ENCODE measurements around the gene SDS.

Gene SDS

GRCh38 chr12:113384778-113385177 is 18.9 kb downstream of the SDS start:
- no peak overlapping the region for H3K4me2 ChIP-seq (ENCODE audit: insufficient read depth, low read length, poor library complexity, severe bottlenecking)
- H3K4ac ChIP-seq (ENCODE audit: low read length), result no peak overlapping the region
- H3K23ac ChIP-seq (ENCODE audit: low read depth, low read length, poor library complexity), result no peak overlapping the region
- H3K14ac ChIP-seq (ENCODE audit: low read length), result no peak overlapping the region
- peaks cover 6 to 12% of the 10 kb centered on the region in 2 donors for H3K4me1 ChIP-seq (ENCODE audit: control insufficient read depth in 2 of 2, insufficient read depth in 1 of 2, low read depth in 1 of 2, low read length in 2 of 2)
- no peaks in the 10 kb centered on the region for H3K79me1 ChIP-seq (ENCODE audit: low read depth, low read length)
- no CpG with 5 or more reads among the region's 14 CpGs for WGBS, 2 donors (ENCODE audit: extremely low coverage in 2 of 2, insufficient read length in 2 of 2, insufficient replicate concordance in 1 of 2)
- no peaks in the 10 kb centered on the region for H3K9me3 ChIP-seq (replicated peaks in 1 of 2; ENCODE audit: control insufficient read depth in 2 of 2, insufficient read depth in 1 of 2, low read depth in 1 of 2, low read length in 2 of 2)
- DNase-seq (ENCODE audit: low spot score), result no peak
- H2BK12ac ChIP-seq (ENCODE audit: low read length), result no peak overlapping the region
- no peak overlapping the region for H4K8ac ChIP-seq (ENCODE audit: low read depth, low read length)
- H3K9ac ChIP-seq (ENCODE audit: low read depth, low read length, poor library complexity), result no peak overlapping the region
- no peak overlapping the region for H4K91ac ChIP-seq (ENCODE audit: low read depth, low read length, poor library complexity)
- H3K27me3 ChIP-seq (ENCODE audit: control insufficient read depth in 3 of 3, insufficient read depth in 3 of 3, low read depth in 1 of 3, low read length in 3 of 3), result no peaks in the 10 kb centered on the region
- H3K18ac ChIP-seq (ENCODE audit: low read length), result no peak overlapping the region
- no peak overlapping the region for H3K27ac ChIP-seq (replicated peaks; ENCODE audit: low read length)
- H2BK15ac ChIP-seq (ENCODE audit: low read length), result no peak overlapping the region
- H3K36me3 ChIP-seq (replicated peaks in 1 of 2; ENCODE audit: control insufficient read depth in 2 of 2, insufficient read depth in 2 of 2, low read length in 2 of 2), result peaks cover 9 to 43% of the 10 kb centered on the region in 2 donors
- no peak overlapping the region for H2AK5ac ChIP-seq (ENCODE audit: low read depth, low read length)
- no peak overlapping the region for H2BK120ac ChIP-seq (ENCODE audit: low read depth, low read length)
- H3K4me3 ChIP-seq (ENCODE audit: low read length in 2 of 2), result no peak overlapping the region
- H2AFZ ChIP-seq (ENCODE audit: low read length), result no peak overlapping the region
- no peak overlapping the region for H2BK5ac ChIP-seq (ENCODE audit: low read length)

DNA sequence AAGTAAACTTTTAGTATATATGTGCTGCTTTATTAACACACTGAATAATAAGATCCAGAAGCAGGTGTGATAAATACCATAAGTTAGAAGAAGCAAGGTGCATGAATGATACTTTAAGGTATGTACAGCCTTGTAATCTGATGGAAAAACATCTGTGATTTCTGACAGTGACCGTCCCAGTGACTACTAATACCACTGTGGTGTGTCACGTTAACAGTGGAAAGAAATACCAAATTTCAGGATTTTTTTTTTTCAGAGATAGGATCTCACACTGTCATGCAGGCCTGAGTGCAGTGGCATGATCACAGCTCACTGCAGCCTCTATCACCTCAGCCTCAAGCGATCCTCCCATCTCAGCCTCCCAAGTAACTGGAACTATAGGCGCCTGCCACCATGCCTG is 21.5 kb downstream of the SDS start:
- Histone ChIP-seq H2AK5ac (ENCODE audit: low read depth, low read length) (no peak overlapping the region), H3K4ac (ENCODE audit: low read length) (no peak overlapping the region), H2BK120ac (ENCODE audit: low read depth, low read length) (no peak overlapping the region), H4K8ac (ENCODE audit: low read depth, low read length) (no peak overlapping the region), H3K14ac (ENCODE audit: low read length) (no peak overlapping the region), H3K4me2 (ENCODE audit: insufficient read depth, low read length, poor library complexity, severe bottlenecking) (no peak overlapping the region), H3K9ac (ENCODE audit: low read depth, low read length, poor library complexity) (no peak overlapping the region), H3K9me3 (replicated peaks in 1 of 2; ENCODE audit: control insufficient read depth in 2 of 2, insufficient read depth in 1 of 2, low read depth in 1 of 2, low read length in 2 of 2) (no peaks in the 10 kb centered on the region), H3K4me3 (ENCODE audit: low read length in 2 of 2) (no peak overlapping the region), H3K18ac (ENCODE audit: low read length) (no peak overlapping the region), H3K23ac (ENCODE audit: low read depth, low read length, poor library complexity) (no peak overlapping the region), H3K79me1 (ENCODE audit: low read depth, low read length) (no peaks in the 10 kb centered on the region), H3K27ac (replicated peaks; ENCODE audit: low read length) (no peak overlapping the region), H3K4me1 (ENCODE audit: control insufficient read depth in 2 of 2, insufficient read depth in 1 of 2, low read depth in 1 of 2, low read length in 2 of 2) (peaks cover 6 to 12% of the 10 kb centered on the region in 2 donors), H4K91ac (ENCODE audit: low read depth, low read length, poor library complexity) (no peak overlapping the region), H3K36me3 (replicated peaks in 1 of 2; ENCODE audit: control insufficient read depth in 2 of 2, insufficient read depth in 2 of 2, low read length in 2 of 2) (peaks cover 7 to 43% of the 10 kb centered on the region in 2 donors), H2BK5ac (ENCODE audit: low read length) (no peak overlapping the region), H2AFZ (ENCODE audit: low read length) (no peak overlapping the region), H2BK15ac (ENCODE audit: low read length) (no peak overlapping the region), H3K27me3 (ENCODE audit: control insufficient read depth in 3 of 3, insufficient read depth in 3 of 3, low read depth in 1 of 3, low read length in 3 of 3) (no peaks in the 10 kb centered on the region), H2BK12ac (ENCODE audit: low read length) (no peak overlapping the region)
- WGBS, 2 donors (ENCODE audit: extremely low coverage in 2 of 2, insufficient read length in 2 of 2, insufficient replicate concordance in 1 of 2), result no CpG with 5 or more reads among the region's 4 CpGs
- no peak for DNase-seq (ENCODE audit: low spot score)

GRCh38 chr12:113381220-113381619 is 22.5 kb downstream of the SDS start:
- no peak overlapping the region for H4K8ac ChIP-seq (ENCODE audit: low read depth, low read length)

GRCh38 chr12:113378291-113378690 is 25.4 kb downstream of the SDS start:
- no peak overlapping the region for H3K18ac ChIP-seq (ENCODE audit: low read length)
- H2BK12ac ChIP-seq (ENCODE audit: low read length), result no peak overlapping the region
- DNase-seq (ENCODE audit: low spot score), result no peak
- H3K36me3 ChIP-seq (replicated peaks in 1 of 2; ENCODE audit: control insufficient read depth in 2 of 2, insufficient read depth in 2 of 2, low read length in 2 of 2), result peaks cover 12 to 53% of the 10 kb centered on the region in 2 donors
- H4K91ac ChIP-seq (ENCODE audit: low read depth, low read length, poor library complexity), result no peak overlapping the region
- no peak overlapping the region for H2BK5ac ChIP-seq (ENCODE audit: low read length)
- H3K14ac ChIP-seq (ENCODE audit: low read length), result no peak overlapping the region
- no peaks in the 10 kb centered on the region for H3K79me1 ChIP-seq (ENCODE audit: low read depth, low read length)
- no peak overlapping the region for H3K4ac ChIP-seq (ENCODE audit: low read length)
- H2AK5ac ChIP-seq (ENCODE audit: low read depth, low read length), result no peak overlapping the region
- H2BK15ac ChIP-seq (ENCODE audit: low read length), result no peak overlapping the region
- WGBS, 2 donors (ENCODE audit: extremely low coverage in 2 of 2, insufficient read length in 2 of 2, insufficient replicate concordance in 1 of 2), result no CpG with 5 or more reads among the region's 3 CpGs
- H3K4me2 ChIP-seq (ENCODE audit: insufficient read depth, low read length, poor library complexity, severe bottlenecking), result no peak overlapping the region
- H3K27ac ChIP-seq (replicated peaks; ENCODE audit: low read length), result no peak overlapping the region
- peaks cover 0 to 2% of the 10 kb centered on the region in 2 donors for H3K9me3 ChIP-seq (replicated peaks in 1 of 2; ENCODE audit: control insufficient read depth in 2 of 2, insufficient read depth in 1 of 2, low read depth in 1 of 2, low read length in 2 of 2)
- no peaks in the 10 kb centered on the region for H3K27me3 ChIP-seq (ENCODE audit: control insufficient read depth in 3 of 3, insufficient read depth in 3 of 3, low read depth in 1 of 3, low read length in 3 of 3)
- no peak overlapping the region for H2BK120ac ChIP-seq (ENCODE audit: low read depth, low read length)
- no peak overlapping the region for H3K23ac ChIP-seq (ENCODE audit: low read depth, low read length, poor library complexity)
- peaks cover 6 to 12% of the 10 kb centered on the region in 2 donors for H3K4me1 ChIP-seq (ENCODE audit: control insufficient read depth in 2 of 2, insufficient read depth in 1 of 2, low read depth in 1 of 2, low read length in 2 of 2)
- H2AFZ ChIP-seq (ENCODE audit: low read length), result no peak overlapping the region
- H3K4me3 ChIP-seq (ENCODE audit: low read length in 2 of 2), result no peak overlapping the region
- no peak overlapping the region for H4K8ac ChIP-seq (ENCODE audit: low read depth, low read length)
- no peak overlapping the region for H3K9ac ChIP-seq (ENCODE audit: low read depth, low read length, poor library complexity)

More at GRCh38 chr12:113381220-113381619, 22.5 kb downstream of the SDS start:
- Histone ChIP-seq H2BK120ac (ENCODE audit: low read depth, low read length) (no peak overlapping the region), H3K79me1 (ENCODE audit: low read depth, low read length) (no peaks in the 10 kb centered on the region), H3K18ac (ENCODE audit: low read length) (no peak overlapping the region), H3K23ac (ENCODE audit: low read depth, low read length, poor library complexity) (no peak overlapping the region), H2BK5ac (ENCODE audit: low read length) (no peak overlapping the region), H2AFZ (ENCODE audit: low read length) (peak overlapping the region; percentile 42), H3K9me3 (replicated peaks in 1 of 2; ENCODE audit: control insufficient read depth in 2 of 2, insufficient read depth in 1 of 2, low read depth in 1 of 2, low read length in 2 of 2) (no peaks in the 10 kb centered on the region), H3K14ac (ENCODE audit: low read length) (no peak overlapping the region), H3K4me1 (ENCODE audit: control insufficient read depth in 2 of 2, insufficient read depth in 1 of 2, low read depth in 1 of 2, low read length in 2 of 2) (peaks cover 6 to 12% of the 10 kb centered on the region in 2 donors), H3K27me3 (ENCODE audit: control insufficient read depth in 3 of 3, insufficient read depth in 3 of 3, low read depth in 1 of 3, low read length in 3 of 3) (no peaks in the 10 kb centered on the region), H2BK12ac (ENCODE audit: low read length) (no peak overlapping the region), H3K9ac (ENCODE audit: low read depth, low read length, poor library complexity) (no peak overlapping the region), H3K4me2 (ENCODE audit: insufficient read depth, low read length, poor library complexity, severe bottlenecking) (no peak overlapping the region), H2AK5ac (ENCODE audit: low read depth, low read length) (peak overlapping the region; percentile 90), H4K91ac (ENCODE audit: low read depth, low read length, poor library complexity) (no peak overlapping the region), H2BK15ac (ENCODE audit: low read length) (no peak overlapping the region), H3K4me3 (ENCODE audit: low read length in 2 of 2) (no peak overlapping the region), H3K36me3 (replicated peaks in 1 of 2; ENCODE audit: control insufficient read depth in 2 of 2, insufficient read depth in 2 of 2, low read length in 2 of 2) (peaks cover 7 to 46% of the 10 kb centered on the region in 2 donors), H3K27ac (replicated peaks; ENCODE audit: low read length) (no peak overlapping the region), H3K4ac (ENCODE audit: low read length) (no peak overlapping the region)
- WGBS, 2 donors (ENCODE audit: extremely low coverage in 2 of 2, insufficient read length in 2 of 2, insufficient replicate concordance in 1 of 2), result no CpG with 5 or more reads among the region's 11 CpGs
- DNase-seq (ENCODE audit: low spot score), result no peak
